ENCODE measurements around the gene GPA33.

The GPA33 gene

DNA sequence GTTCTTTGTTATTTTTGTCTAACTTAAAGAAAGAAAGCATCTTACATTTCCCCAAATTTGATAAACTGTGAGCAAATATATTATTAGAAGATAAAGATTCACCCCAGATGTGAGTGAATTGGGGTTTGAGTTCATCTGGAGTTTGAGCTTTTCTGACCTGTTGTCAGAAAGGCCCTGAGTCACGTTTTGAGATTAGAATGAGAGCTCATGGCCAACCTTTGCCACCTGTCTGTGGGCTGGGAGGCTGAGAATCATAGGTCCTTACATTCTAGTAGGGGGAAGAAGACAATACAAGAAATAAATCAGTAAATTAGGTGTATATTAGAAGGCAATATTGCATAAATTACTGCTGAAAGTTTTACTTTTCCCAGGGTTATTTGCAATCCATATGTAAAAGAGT lies 26.0 kb upstream of the GPA33 start:
- no peak for DNase-seq

DNA sequence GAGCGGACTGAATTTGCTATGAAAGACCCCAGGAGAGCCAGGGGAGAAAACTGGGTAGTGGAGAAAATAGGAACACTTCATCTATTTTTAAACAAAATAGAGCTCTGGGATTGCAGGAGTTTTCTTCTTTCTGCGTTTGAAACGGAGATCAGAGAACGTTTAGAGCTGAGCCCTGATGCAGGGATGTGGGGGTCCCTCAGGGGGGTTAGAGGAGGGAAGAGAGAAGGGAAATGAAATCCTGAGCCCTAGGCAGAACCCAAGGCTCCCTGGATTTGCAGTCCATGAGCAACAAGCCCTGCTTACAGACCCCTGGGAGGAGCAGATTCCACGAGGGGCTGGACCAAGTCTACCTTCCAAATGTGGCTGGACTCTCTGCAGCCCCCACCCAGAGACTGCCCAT lies 25.5 kb upstream of the GPA33 start:
- no peak for DNase-seq

- no peak for DNase-seq
These were observed 24.5 kb upstream of the GPA33 start for GRCh38 chr1:167114725-167115124.

- no peak for DNase-seq
These were observed 21.9 kb upstream of the GPA33 start for GRCh38 chr1:167111868-167112709.

- no peak for DNase-seq
These were observed 20.4 kb upstream of the GPA33 start for GRCh38 chr1:167110586-167110985.

GRCh38 chr1:167109125-167109524 lies 18.9 kb upstream of the GPA33 start:
- DNase-seq = no peak

DNA sequence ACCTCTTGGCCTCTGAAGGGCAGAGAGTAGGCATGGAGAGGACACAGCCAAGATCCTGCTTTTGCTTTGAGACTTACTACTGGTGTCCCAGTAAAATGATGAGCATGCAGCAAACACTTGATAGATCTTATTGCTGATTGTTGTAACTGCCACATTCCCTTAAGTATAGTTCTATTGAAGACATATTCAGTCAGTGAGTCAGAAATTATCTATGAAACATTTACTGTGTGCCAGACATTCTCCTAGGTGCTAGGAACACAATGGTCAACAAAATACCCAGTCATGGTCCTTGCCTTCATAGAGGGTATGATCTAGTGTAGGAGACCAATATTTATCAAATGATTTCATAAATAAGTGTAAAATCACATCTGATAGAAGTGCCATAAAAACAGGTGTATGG lies 17.3 kb upstream of the GPA33 start:
- no peak for DNase-seq

GRCh38 chr1:167106119-167106461 lies 15.9 kb upstream of the GPA33 start:
- DNase-seq = no peak

DNA sequence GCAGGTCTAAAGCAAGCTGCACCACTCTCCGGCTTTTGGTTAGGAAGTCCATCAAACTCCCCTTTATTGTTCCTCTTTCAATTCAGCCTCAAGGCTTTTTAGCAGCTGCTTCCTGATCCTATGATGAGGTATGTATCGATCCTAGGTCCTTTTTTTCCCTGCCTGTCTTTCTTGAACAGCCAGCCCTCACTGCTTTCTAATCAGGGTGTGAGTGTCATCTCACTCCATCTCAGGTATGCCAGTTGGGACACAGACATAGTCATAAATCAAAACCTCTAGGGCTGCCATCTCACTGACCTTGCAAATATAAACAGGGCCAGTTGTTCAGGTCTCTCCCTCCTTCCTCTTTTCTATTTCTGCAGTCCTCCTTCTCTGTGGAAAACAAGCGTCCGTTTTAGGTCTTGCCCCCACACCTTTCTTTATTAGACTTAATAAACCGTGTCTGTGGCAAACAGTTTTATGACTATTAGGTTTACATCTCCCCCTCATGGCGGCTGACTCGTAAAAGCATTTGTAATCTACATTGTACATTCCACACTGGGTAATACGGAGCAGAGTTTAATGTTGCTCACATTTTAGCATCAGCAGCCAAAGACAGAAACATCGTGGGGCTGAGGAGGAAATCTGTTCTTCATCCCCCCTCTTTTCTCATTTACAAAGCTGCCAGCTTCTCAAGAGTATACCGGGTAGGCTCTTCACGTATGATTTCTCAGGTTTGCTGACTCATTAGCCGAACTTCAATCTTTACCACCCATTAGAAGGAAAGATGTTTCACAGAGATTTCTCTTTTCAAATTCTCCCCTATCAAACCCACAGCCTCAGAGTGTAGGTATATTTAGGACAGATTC lies 15.3 kb upstream of the GPA33 start:
- no peak for DNase-seq

- DNase-seq = no peak
These were observed 14.1 kb upstream of the GPA33 start for GRCh38 chr1:167104256-167104633.

DNA sequence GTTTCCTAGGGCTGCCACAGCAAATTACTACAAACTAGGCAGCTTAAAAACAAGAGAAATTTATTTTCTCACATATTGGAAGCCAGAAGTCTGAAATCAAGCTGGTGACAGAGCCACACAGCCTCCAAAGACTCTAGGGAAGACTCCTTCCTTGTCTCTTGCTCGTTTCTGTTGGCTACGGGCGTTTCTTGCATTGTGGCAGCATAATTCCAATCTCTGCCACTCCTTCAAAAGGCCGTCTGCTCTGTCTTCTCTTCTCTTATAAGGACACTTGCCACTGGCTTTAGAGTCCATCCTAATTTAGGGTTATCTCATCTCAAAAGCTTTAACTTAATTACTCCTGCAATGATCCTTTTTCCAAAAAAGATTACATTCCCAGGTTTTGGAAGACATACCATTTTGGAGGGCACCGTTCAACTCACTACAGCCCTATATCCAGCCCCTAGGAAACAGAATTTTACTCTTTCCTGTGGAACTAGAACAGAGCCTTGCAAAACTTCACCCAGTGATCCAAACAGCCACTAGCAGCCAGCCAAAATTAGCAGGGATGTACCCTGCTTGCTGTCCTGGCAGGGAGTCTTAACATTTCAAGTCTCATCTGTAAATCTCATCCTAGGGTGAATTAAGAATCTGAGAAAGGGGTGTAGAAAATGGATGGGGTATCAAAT lies 12.9 kb upstream of the GPA33 start:
- no peak for DNase-seq

DNA sequence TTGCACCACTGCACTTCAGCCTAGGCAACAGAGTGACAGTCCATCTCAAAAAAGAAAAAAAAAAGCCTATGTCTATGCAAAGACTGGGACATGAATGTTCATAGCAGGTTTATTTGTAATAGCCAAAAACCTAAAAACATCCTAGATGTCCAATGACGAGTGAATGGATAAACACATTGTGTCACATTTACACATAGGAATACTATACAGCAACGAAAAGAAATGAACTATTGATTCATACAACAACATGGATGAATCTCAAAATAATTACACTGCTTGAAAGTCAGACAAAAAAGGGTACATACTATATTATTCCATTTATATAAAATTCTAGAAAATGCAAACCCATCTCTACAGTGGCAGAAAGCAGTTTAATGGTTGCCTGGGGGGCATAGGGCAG lies 11.6 kb upstream of the GPA33 start:
- DNase-seq = no peak

DNA sequence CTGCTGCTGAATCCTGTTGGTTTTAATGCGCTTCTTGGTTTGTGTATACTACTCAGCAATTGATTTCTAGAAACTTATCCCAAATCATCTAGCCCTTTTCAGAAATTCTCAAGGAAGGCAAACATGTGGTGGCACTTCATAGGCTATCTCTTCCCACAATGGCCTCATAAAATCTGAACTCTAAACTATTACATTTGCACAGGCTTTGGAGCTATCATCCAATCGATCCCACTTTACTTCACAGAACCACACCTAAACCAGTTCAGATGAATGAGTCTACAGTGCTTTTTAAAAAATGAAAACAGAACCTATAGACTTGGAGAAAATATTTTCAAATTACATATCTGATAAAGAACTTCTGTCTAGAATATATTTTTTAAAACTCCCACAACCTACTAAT lies 10.6 kb upstream of the GPA33 start:
- DNase-seq = no peak

DNA sequence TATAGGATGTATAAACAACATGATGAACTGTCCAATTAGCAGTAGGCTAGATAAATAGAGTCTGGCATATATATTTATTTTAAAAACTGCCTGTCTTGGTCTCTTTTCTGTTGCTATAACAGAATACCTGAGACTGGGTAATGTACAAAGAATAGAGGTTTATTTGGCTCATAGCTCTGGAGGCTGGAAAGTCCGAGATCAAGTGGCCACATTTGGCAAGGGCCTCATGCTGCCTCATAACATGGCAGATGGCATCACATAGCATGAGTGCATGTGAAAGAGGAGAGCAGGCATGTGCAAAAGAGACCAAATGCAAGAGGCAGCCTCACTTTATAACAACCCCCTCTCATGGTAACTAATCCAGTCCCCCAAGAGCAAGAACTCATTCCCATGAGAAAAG lies 9.7 kb upstream of the GPA33 start:
- DNase-seq = no peak

DNA sequence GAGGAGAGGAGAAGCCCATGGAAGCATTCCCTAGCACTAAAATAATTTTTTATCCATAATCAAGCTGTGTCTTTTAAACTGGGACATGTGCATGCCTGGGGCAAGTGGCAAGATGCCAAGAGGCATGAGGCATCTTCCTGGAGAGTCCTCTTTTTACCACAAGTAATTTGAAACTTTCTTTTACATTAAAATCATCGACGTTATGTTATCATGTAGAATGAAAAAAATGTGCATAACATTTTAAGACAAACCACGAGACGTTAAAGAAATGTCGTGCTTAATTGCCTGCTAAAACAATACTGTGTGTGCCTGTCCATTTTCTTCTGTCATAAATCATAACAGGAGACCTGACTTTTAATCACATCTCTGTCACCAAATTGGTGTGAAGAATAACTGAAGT lies 5.2 kb upstream of the GPA33 start:
- DNase-seq = no peak

GRCh38 chr1:167094690-167095089 lies 4.5 kb upstream of the GPA33 start:
- DNase-seq = no peak

DNA sequence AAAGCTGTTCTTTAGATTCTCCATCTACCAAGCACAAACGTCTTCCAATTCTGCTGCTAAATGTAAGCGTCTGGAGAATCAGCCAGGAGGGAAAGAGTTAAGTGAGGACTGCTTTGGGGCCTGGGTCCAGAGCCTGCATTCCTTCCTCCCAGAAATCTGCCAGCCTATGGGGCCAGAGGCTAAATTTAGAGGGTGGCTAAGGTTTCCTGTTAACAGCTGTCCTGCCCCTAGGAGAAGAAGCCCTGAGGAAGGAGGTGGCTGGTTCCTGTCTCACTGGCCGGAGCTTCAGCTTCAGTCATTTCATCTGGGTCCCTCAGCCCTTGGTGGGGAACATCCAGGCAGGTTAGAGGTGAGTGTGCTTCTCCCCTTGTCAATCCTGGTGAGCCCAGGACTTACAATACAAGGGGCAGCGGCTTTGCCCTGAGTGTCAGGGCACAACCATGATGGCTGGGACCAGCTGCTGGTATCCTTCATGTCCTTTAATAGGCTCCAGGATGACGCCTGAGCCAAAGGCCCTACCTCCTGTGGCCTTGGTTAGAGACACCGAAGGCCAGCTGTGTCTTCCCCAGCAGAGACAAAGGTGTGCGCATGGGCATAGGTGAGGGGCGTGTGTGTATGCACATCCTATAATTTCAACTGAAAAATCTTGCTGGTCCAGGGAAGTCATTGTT lies 3.8 kb upstream of the GPA33 start, which contains the start of gene STYXL2:
Gene STYXL2 (plus strand): TSS at position 230 of the 671 bp plus-strand sequence. CDS start 775 bp downstream, outside the sequence.
- DNase-seq = no peak

DNA sequence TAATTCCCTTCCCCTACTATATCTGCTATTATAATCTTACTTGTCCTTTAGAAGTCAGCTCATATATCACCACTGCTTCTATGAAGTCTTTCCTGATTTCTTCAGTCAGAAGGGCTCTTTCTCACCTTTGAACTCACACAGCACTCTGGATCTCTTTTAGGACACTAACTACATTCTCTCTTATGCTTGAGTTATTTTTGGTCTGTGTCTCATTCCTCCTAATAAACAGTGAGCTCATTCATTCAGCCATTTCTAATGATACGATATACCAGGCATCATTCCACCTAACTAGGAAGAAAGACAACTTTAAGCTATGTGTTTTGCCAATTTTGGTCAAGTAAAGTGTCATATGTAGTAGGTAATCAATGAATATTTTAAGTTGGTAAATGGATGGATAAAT lies 2.5 kb upstream of the GPA33 start:
- no peak for DNase-seq

- no peak for DNase-seq
These were observed 251 bp downstream of the GPA33 start for GRCh38 chr1:167089939-167090313.

DNA sequence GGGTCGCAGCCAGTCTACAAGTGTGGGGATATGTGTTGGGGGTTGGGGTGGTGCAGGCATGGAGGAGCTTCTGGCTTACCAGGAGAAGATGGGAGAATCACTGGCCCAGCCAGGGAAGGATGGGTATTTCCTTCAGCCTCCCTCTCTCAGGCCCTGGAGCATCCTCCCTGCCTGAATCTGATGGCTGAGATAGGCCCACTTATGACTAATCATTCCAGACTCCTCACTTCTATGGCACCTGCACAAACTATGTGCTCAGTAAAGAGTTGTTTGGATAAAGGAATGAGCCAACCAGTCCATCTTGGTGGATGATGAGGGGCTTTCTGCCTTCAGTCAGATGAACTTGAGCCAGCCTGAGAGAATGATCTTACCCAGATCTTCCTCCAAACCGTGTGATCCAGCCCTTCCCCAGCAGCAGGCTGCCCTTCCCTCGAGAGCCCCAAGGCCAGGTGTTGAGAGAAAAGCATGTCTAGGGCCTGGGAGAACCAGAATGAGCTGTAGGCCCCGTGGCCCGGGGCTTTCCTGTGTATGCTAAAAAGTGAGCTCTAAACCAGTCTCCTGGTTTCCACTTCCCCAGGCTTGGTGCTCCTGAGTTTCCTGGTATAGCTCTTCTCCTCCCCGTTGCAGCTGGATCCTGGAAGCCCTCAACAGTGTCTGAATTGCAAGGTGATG lies 1.3 kb downstream of the GPA33 start:
- no peak for DNase-seq

- DNase-seq = no peak
These were observed 3.4 kb downstream of the GPA33 start for GRCh38 chr1:167086768-167087167.

DNA sequence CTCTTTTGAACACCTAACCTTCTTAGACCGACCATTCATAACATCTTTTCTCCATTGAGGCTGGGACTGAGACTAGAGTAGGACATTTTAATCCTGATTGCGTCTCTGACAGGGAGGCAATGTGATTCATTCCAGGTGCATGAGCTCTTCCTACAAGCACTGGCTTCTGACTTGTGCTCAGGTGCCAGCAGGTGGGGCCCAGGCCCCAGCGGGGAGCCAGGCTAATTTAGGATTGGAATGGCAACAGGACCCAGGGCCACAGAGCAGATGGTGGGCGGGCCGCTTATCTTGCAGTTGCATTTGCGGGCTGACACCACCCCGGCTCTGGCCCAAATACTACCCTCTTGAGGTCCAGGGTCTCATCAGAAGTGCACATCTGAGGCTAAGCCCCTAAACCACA lies 4.1 kb downstream of the GPA33 start:
- no peak for DNase-seq

- no peak for DNase-seq
These were observed 5.4 kb downstream of the GPA33 start for GRCh38 chr1:167084757-167085156.

Measured in activated T-cell treated with anti-CD3 and anti-CD28 coated beads for 4 hours (primary cell).